Measurements from ENCODE around the gene CLEC10A.
"Not testable (repeated sequence)": the region's sequence is repeated elsewhere in the genome, so short reads cannot be mapped to it uniquely, and the experiment has no call there.

DNA sequence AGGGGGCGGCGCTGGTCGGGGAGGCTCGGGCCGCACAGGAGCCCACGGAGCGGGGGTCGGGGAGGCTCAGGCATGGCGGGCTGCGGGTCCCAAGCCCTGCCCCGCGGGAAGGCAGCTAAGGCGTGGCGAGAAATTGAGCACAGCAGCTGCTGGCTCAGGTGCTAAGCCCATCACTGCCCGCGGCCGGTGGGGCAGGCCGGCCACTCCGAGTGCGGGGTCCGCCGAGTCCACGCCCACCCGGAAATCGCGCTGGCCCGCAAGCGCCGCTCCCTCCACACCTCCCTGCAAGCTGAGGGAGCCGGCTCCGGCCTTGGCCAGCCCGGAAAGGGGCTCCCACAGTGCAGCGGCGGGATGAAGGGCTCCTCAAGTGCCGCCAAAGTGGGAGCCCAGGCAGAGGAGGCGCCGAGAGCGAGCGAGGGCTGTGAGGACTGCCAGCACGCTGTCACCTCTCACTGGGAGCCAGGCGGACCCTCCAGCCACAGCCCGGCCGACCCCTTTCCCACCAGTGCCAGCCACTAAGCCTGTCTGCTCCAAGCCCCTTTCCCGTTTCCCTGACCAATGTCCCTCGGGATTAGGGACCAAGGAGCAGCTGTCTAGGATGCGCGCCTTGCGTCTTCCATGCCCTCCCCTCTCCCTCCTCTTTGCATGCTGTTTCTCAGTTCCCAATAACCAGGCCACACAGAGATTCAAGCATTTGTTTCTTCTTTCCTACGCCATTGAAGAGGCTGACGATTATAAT, 20.8 kb upstream of the CLEC10A start:
- TF ChIP-seq SUZ12, ZNF384 (IDR thresholded peaks at IDR 0.05): not testable (repeated sequence)
